G401.6 (cell line): Measurements from ENCODE around the gene ZSCAN9.

Source experiments
- FAIRE-seq: peaks from 2 replicates; lab custom pipeline; 2012; peaks lifted over from hg19 to GRCh38; lab: Jason Lieb, UNC

ZSCAN9 gene

GRCh38 chr6:28266962-28267694 lies 42.1 kb downstream of the ZSCAN9 start, which contains the start of gene ZSCAN26:
Gene ZSCAN26, plus strand, starts transcription at chr6:28267143. Its CDS starts 4,777 bp downstream, at chr6:28271920.
- FAIRE-seq = peak; percentile 91

GRCh38 chr6:28267695-28268059 lies 42.6 kb downstream of the ZSCAN9 start:
- FAIRE-seq = no peak

- no peak for FAIRE-seq
Measured at GRCh38 chr6:28269492-28269891, 44.4 kb downstream of the ZSCAN9 start.

DNA sequence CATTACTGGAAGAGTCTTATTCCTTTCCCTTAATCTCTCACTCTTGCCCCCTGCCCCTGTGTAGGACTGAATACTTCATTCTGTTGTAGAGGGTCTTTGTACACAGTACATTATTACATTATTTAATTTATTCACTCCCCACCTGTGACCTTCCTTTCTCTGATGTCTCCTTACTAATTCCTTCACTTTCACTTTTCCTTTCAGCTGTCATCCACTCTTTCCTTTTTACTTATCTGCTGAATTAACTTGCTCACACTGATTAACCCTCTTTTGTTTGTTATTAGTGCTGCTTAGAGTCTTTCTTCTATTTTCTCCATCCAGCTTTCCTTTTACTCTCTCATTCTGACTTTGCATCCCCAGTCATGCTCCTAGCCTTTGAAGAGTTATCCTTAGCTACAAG lies 49.8 kb downstream of the ZSCAN9 start:
- no peak for FAIRE-seq

DNA sequence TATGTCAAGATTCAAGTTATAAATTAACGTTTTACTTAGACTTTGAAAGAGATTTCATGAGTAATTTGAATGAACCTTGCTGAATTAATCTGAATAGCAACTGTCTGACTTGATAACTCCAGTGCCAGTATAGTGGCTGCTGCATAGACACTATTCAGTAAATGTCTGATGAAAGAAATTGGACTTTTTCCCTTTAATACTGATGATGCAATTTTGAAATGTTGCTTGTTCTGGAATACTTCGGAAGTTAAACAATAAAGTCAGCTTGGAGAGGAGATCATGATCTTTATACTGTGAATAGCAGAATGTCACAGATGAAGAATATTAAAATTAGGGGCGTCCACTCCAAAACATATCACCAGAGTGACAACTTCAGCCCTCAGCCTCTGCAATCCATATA lies 52.7 kb downstream of the ZSCAN9 start:
- no peak for FAIRE-seq

DNA sequence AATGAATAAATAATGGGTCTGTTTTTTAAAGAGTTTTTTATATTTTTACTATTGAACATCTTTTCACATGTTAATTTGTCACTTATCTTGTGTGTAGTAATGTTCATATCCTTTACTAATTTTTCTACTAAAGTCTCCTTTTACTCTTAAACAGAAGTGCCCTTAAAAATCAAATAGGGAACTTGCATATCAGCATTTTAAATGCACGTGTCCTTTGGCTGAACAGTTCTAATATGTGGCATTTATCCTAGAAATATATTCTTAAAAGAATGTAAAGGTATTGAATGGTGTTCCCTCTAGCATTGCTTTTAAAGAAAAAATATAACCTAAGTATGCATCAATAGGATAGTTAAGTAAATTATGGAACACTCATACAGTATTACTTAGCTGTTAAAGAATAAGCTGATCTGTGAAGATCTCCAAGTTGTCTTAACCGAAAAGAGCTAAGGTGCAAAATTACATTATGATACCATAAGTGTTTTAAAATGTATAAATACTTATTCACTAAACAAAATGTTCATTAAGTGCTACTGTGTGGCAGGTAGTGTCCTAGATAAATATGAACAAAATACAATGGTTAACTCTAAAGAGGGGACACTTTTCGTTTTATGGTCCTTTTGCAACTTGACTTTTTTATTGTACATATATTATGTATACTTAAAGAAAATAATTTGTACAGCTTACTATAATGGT lies 55.7 kb downstream of the ZSCAN9 start:
- FAIRE-seq = no peak

- FAIRE-seq = no peak
Measured at GRCh38 chr6:28281288-28282064, 56.4 kb downstream of the ZSCAN9 start, which contains the start of gene PGBD1. Gene PGBD1, plus strand, starts transcription at chr6:28281572. Its CDS starts 2,242 bp downstream, at chr6:28283814.

DNA sequence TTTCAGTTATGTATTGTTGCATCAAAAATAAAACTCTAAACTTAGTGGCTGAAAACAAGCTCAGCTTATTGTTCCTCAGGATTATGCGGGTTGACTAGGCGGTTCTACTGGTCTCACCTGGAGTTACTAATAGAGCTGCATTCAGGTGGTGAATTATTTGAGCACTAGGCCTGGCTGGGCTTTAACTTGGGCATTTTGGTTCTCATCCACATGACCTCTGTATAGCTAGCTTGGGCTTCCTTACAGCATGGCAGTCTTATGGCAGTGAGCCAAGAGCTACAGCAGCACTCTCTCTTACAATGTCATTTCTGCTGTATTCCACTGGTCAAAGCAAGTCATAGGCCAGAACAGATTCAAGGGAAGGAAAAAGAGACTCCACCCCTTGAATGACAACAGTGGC lies 57.9 kb downstream of the ZSCAN9 start:
- no peak for FAIRE-seq
